Astrocyte (in vitro differentiated cells and primary cell): ENCODE results near the gene LRRC61. TPM values are rescaled to one million over a fixed set of nuclear protein-coding genes. Genes with fewer than 3 reads are reported as not detected.
A peak's percentile ranks its signal among the peaks of the same experiment; 100 is the strongest.

Experiments used
- DNase-seq: peaks from one replicate; pipeline ENCODE4 v3.0.0-alpha.2; 2010; ENCODE audit warnings: low read depth
- FAIRE-seq: peaks from 2 replicates; lab custom pipeline; 2011; peaks lifted over from hg19 to GRCh38; lab: Jason Lieb, UNC
- H2AFZ ChIP-seq: 2 replicates; pipeline ENCODE4 v1.6.0; 2012; ENCODE audit warnings: low read depth, low read length, inconsistent platforms
- H3K27ac ChIP-seq: 2 replicates; pipeline ENCODE4 v1.5.1; 2011; ENCODE audit warnings: low read depth, low read length, inconsistent platforms
- H3K27me3 ChIP-seq: 2 replicates; pipeline ENCODE4 v1.6.0; 2011; ENCODE audit warnings: low read length, inconsistent platforms; ENCODE audit not compliant: insufficient read depth
- H3K36me3 ChIP-seq: 2 replicates; pipeline ENCODE4 v1.5.1; 2011; ENCODE audit warnings: low read length, inconsistent platforms; ENCODE audit not compliant: insufficient read depth
- H3K4me1 ChIP-seq: 2 replicates; pipeline ENCODE4 v1.5.1; 2011; ENCODE audit warnings: low read length, inconsistent platforms; ENCODE audit not compliant: insufficient read depth
- H3K4me2 ChIP-seq: 2 replicates; pipeline ENCODE4 v1.6.0; 2012; ENCODE audit warnings: low read length, inconsistent platforms
- H3K4me3 ChIP-seq: 2 replicates; pipeline ENCODE4 v1.5.1; 2011; ENCODE audit warnings: low read depth, mild to moderate bottlenecking, low read length, inconsistent platforms; ENCODE audit not compliant: insufficient read depth
- H3K79me2 ChIP-seq: 2 replicates; pipeline ENCODE4 v1.6.0; 2012; ENCODE audit warnings: mild to moderate bottlenecking, low read length, inconsistent platforms; ENCODE audit not compliant: insufficient read depth
- H3K9ac ChIP-seq: 2 replicates; pipeline ENCODE4 v1.6.0; 2012; ENCODE audit warnings: mild to moderate bottlenecking, low read length, inconsistent platforms
- H3K9me3 ChIP-seq: 2 replicates; pipeline ENCODE4 v1.5.1; 2012; ENCODE audit warnings: low read depth, mild to moderate bottlenecking, low read length, inconsistent platforms; ENCODE audit not compliant: insufficient read depth
- H4K20me1 ChIP-seq: 2 replicates; pipeline ENCODE4 v1.6.0; 2012; ENCODE audit warnings: low read length, inconsistent platforms; ENCODE audit not compliant: insufficient read depth
- H3K27ac Mint-ChIP-seq: one replicate; pipeline ENCODE4 v1.8.0; 2021; ENCODE audit warnings: mild to moderate bottlenecking, mixed read lengths; ENCODE audit not compliant: unreplicated experiment
- H3K27me3 Mint-ChIP-seq: one replicate; pipeline ENCODE4 v1.8.0; 2021; ENCODE audit warnings: low read depth, mixed read lengths; ENCODE audit not compliant: unreplicated experiment
- H3K36me3 Mint-ChIP-seq: one replicate; pipeline ENCODE4 v1.8.0; 2021; ENCODE audit warnings: low read depth, mixed read lengths; ENCODE audit not compliant: unreplicated experiment
- H3K4me1 Mint-ChIP-seq: one replicate; pipeline ENCODE4 v1.8.0; 2021; ENCODE audit warnings: low read depth, mixed read lengths; ENCODE audit not compliant: unreplicated experiment
- H3K4me3 Mint-ChIP-seq: one replicate; pipeline ENCODE4 v1.8.0; 2021; ENCODE audit warnings: mild to moderate bottlenecking, moderate library complexity, mixed read lengths; ENCODE audit not compliant: unreplicated experiment
- H3K9me3 Mint-ChIP-seq: one replicate; pipeline ENCODE4 v1.8.0; 2021; ENCODE audit warnings: mild to moderate bottlenecking, mixed read lengths; ENCODE audit not compliant: unreplicated experiment
- CTCF ChIP-seq: IDR thresholded peaks from 2 replicates; pipeline ENCODE4 v1.5.1; 2011; ENCODE audit warnings: low read depth, mild to moderate bottlenecking, inconsistent platforms, low read length, moderate library complexity; ENCODE audit not compliant: insufficient read depth
- EZH2 ChIP-seq: IDR thresholded peaks from 2 replicates; pipeline ENCODE4 v1.6.1; 2012; ENCODE audit warnings: mild to moderate bottlenecking, low read length, inconsistent platforms; ENCODE audit not compliant: insufficient read depth
- total RNA-seq: library from RNA; stranded (reverse); gene quantifications from 2 replicates; pipeline ENCODE4 v1.2.1, GENCODE V29; 2021

The LRRC61 gene
- total RNA-seq, 1 donor from 2014 or later = 0.45 TPM

GRCh38 chr7:150369748-150370501 is 46.8 kb downstream of the LRRC61 start:
- H2AFZ ChIP-seq = no peak overlapping the region
- H3K27ac Mint-ChIP-seq = peak overlapping the region; percentile 98
- peak overlapping the region; percentile 83 for H3K4me2 ChIP-seq
- H3K4me3 ChIP-seq = peak overlapping the region; percentile 74
- H3K27me3 Mint-ChIP-seq = no peaks in the 10 kb centered on the region
- peaks cover 29% of the 10 kb centered on the region for H3K4me1 ChIP-seq
- H3K9me3 ChIP-seq = no peaks in the 10 kb centered on the region
- peaks cover 18% of the 10 kb centered on the region for H4K20me1 ChIP-seq
- H3K27ac ChIP-seq = peak overlapping the region; percentile 68
- no peak for TF ChIP-seq EZH2
- peaks cover 42% of the 10 kb centered on the region for H3K79me2 ChIP-seq
- FAIRE-seq (no peak), DNase-seq (no peak)
- peak overlapping the region; percentile 97 for H3K4me3 Mint-ChIP-seq
- peak overlapping the region; percentile 87 for H3K9ac ChIP-seq
- H3K36me3 ChIP-seq = peaks cover 6% of the 10 kb centered on the region
- no peaks in the 10 kb centered on the region for H3K27me3 ChIP-seq
- peaks cover 9% of the 10 kb centered on the region for H3K36me3 Mint-ChIP-seq
- H3K4me1 Mint-ChIP-seq = peaks cover 14% of the 10 kb centered on the region
- no peaks in the 10 kb centered on the region for H3K9me3 Mint-ChIP-seq

- H3K27me3 ChIP-seq = no peaks in the 10 kb centered on the region
- peak overlapping the region; percentile 97 for H3K4me3 Mint-ChIP-seq
- DNase-seq = peak; percentile 76
- no peak overlapping the region for H2AFZ ChIP-seq
- H3K9ac ChIP-seq = peak overlapping the region; percentile 87
- H3K4me1 Mint-ChIP-seq = peaks cover 14% of the 10 kb centered on the region
- peaks cover 42% of the 10 kb centered on the region for H3K79me2 ChIP-seq
- peaks cover 6% of the 10 kb centered on the region for H3K36me3 ChIP-seq
- peak overlapping the region; percentile 68 for H3K27ac ChIP-seq
- no peaks in the 10 kb centered on the region for H3K27me3 Mint-ChIP-seq
- peak overlapping the region; percentile 74 for H3K4me3 ChIP-seq
- peaks cover 18% of the 10 kb centered on the region for H4K20me1 ChIP-seq
- FAIRE-seq = no peak
- no peaks in the 10 kb centered on the region for H3K9me3 ChIP-seq
- TF ChIP-seq EZH2 (no peak), CTCF (no peak)
- no peaks in the 10 kb centered on the region for H3K9me3 Mint-ChIP-seq
- peaks cover 9% of the 10 kb centered on the region for H3K36me3 Mint-ChIP-seq
- H3K27ac Mint-ChIP-seq = peak overlapping the region; percentile 98
- H3K4me2 ChIP-seq = peak overlapping the region; percentile 83
- H3K4me1 ChIP-seq = peaks cover 29% of the 10 kb centered on the region
Measured at GRCh38 chr7:150370612-150371071, 47.5 kb downstream of the LRRC61 start.

- peaks cover 18% of the 10 kb centered on the region for H4K20me1 ChIP-seq
- no peak overlapping the region for H3K4me3 ChIP-seq
- H3K27ac Mint-ChIP-seq = peak overlapping the region; percentile 98
- peaks cover 6% of the 10 kb centered on the region for H3K36me3 ChIP-seq
- H3K27me3 Mint-ChIP-seq = no peaks in the 10 kb centered on the region
- H3K9ac ChIP-seq = peak overlapping the region; percentile 87
- H3K36me3 Mint-ChIP-seq = peaks cover 9% of the 10 kb centered on the region
- FAIRE-seq = no peak
- peaks cover 29% of the 10 kb centered on the region for H3K4me1 ChIP-seq
- peak overlapping the region; percentile 97 for H3K4me3 Mint-ChIP-seq
- H3K79me2 ChIP-seq = peaks cover 42% of the 10 kb centered on the region
- H3K4me1 Mint-ChIP-seq = peaks cover 18% of the 10 kb centered on the region
- peak overlapping the region; percentile 68 for H3K27ac ChIP-seq
- H3K4me2 ChIP-seq = peak overlapping the region; percentile 83
- H2AFZ ChIP-seq = no peak overlapping the region
- H3K9me3 Mint-ChIP-seq = no peaks in the 10 kb centered on the region
- TF ChIP-seq CTCF = no peak
- TF ChIP-seq EZH2 = no peak
- H3K9me3 ChIP-seq = no peaks in the 10 kb centered on the region
- no peaks in the 10 kb centered on the region for H3K27me3 ChIP-seq
- DNase-seq = no peak
Measured at GRCh38 chr7:150371131-150371995, 48.2 kb downstream of the LRRC61 start.
